ENCODE data around the gene PITPNB. TPM values are rescaled to one million over a fixed set of nuclear protein-coding genes. Genes with fewer than 3 reads are reported as not detected.
A peak's percentile ranks its signal among the peaks of the same experiment; 100 is the strongest.

The PITPNB gene
- total and polyA plus RNA-seq, 2 donors from 2014 or later, result 23.7 to 72.0 TPM

GRCh38 chr22:27900153-27900552, 18.9 kb downstream of the PITPNB start:
- Histone ChIP-seq H3K27ac (ENCODE audit: low read depth in 2 of 2, low read length in 2 of 2) (no peak overlapping the region), H3K4me3 (ENCODE audit: low read length in 3 of 3) (no peak overlapping the region), H3K4me1 (ENCODE audit: control insufficient read depth in 2 of 3, insufficient read depth in 2 of 3, low read depth in 1 of 3, low read length in 3 of 3) (peaks cover 0 to 4% (median 0%) of the 10 kb centered on the region in 3 donors), H3K36me3 (ENCODE audit: control insufficient read depth in 2 of 3, insufficient read depth in 3 of 3, low read length in 3 of 3) (peaks cover 5 to 22% (median 13%) of the 10 kb centered on the region in 3 donors), H3K9ac (ENCODE audit: low read length in 3 of 3) (no peak overlapping the region), H3K9me3 (ENCODE audit: control insufficient read depth in 2 of 3, insufficient read depth in 1 of 3, low read length in 3 of 3) (no peaks in the 10 kb centered on the region), H3K27me3 (ENCODE audit: control insufficient read depth, insufficient read depth, low read length) (no peaks in the 10 kb centered on the region)
- intact Hi-C loops (cut with DNase I), result no loop called here
- FAIRE-seq, result no peak
- no peak for TF ChIP-seq CTCF (IDR thresholded peaks at IDR 0.05; ENCODE audit: borderline replicate concordance, extremely low read depth, insufficient read depth)
- DNase-seq, result no peak

- TF ChIP-seq CTCF (IDR thresholded peaks at IDR 0.05; ENCODE audit: borderline replicate concordance, extremely low read depth, insufficient read depth), result no peak
- DNase-seq (no peak), FAIRE-seq (no peak)
- Histone ChIP-seq H3K27me3 (ENCODE audit: control insufficient read depth, insufficient read depth, low read length) (no peaks in the 10 kb centered on the region), H3K27ac (ENCODE audit: low read depth in 2 of 2, low read length in 2 of 2) (no peak overlapping the region), H3K9ac (ENCODE audit: low read length in 3 of 3) (no peak overlapping the region), H3K4me1 (ENCODE audit: control insufficient read depth in 2 of 3, insufficient read depth in 2 of 3, low read depth in 1 of 3, low read length in 3 of 3) (peaks cover 0 to 4% (median 0%) of the 10 kb centered on the region in 3 donors), H3K36me3 (ENCODE audit: control insufficient read depth in 2 of 3, insufficient read depth in 3 of 3, low read length in 3 of 3) (peaks cover 8 to 33% (median 27%) of the 10 kb centered on the region in 3 donors), H3K9me3 (ENCODE audit: control insufficient read depth in 2 of 3, insufficient read depth in 1 of 3, low read length in 3 of 3) (no peaks in the 10 kb centered on the region), H3K4me3 (ENCODE audit: low read length in 3 of 3) (no peak overlapping the region)
- intact Hi-C loops (cut with DNase I), result no loop called here
These were observed 22.8 kb downstream of the PITPNB start for GRCh38 chr22:27896245-27896644.

- H3K9me3 ChIP-seq (ENCODE audit: control insufficient read depth in 2 of 3, insufficient read depth in 1 of 3, low read length in 3 of 3), result no peaks in the 10 kb centered on the region
- H3K4me1 ChIP-seq (ENCODE audit: control insufficient read depth in 2 of 3, insufficient read depth in 2 of 3, low read depth in 1 of 3, low read length in 3 of 3), result peaks cover 0 to 4% (median 0%) of the 10 kb centered on the region in 3 donors
- no peak overlapping the region for H3K4me3 ChIP-seq (ENCODE audit: low read length in 3 of 3)
- H3K27ac ChIP-seq (ENCODE audit: low read depth in 2 of 2, low read length in 2 of 2), result no peak overlapping the region
- H3K27me3 ChIP-seq (ENCODE audit: control insufficient read depth, insufficient read depth, low read length), result no peaks in the 10 kb centered on the region
- H3K36me3 ChIP-seq (ENCODE audit: control insufficient read depth in 2 of 3, insufficient read depth in 3 of 3, low read length in 3 of 3), result peaks cover 8 to 33% (median 30%) of the 10 kb centered on the region in 3 donors
- intact Hi-C loops (cut with DNase I), result no loop called here
- DNase-seq (peak in 1 of 5 donors; percentile 19), FAIRE-seq (no peak)
- H3K9ac ChIP-seq (ENCODE audit: low read length in 3 of 3), result no peak overlapping the region
- TF ChIP-seq CTCF (IDR thresholded peaks at IDR 0.05; ENCODE audit: borderline replicate concordance, extremely low read depth, insufficient read depth), result no peak
These were observed 23.5 kb downstream of the PITPNB start for GRCh38 chr22:27895600-27895999.

- Histone ChIP-seq H3K27ac (ENCODE audit: low read depth in 2 of 2, low read length in 2 of 2) (no peak overlapping the region), H3K4me1 (ENCODE audit: control insufficient read depth in 2 of 3, insufficient read depth in 2 of 3, low read depth in 1 of 3, low read length in 3 of 3) (peaks cover 0 to 4% (median 0%) of the 10 kb centered on the region in 3 donors), H3K36me3 (ENCODE audit: control insufficient read depth in 2 of 3, insufficient read depth in 3 of 3, low read length in 3 of 3) (peaks cover 7 to 51% (median 44%) of the 10 kb centered on the region in 3 donors), H3K27me3 (ENCODE audit: control insufficient read depth, insufficient read depth, low read length) (no peaks in the 10 kb centered on the region), H3K9me3 (ENCODE audit: control insufficient read depth in 2 of 3, insufficient read depth in 1 of 3, low read length in 3 of 3) (no peaks in the 10 kb centered on the region), H3K4me3 (ENCODE audit: low read length in 3 of 3) (no peak overlapping the region), H3K9ac (ENCODE audit: low read length in 3 of 3) (no peak overlapping the region)
- intact Hi-C loops (cut with DNase I), result loop anchor here (5.0 kb wide), 1 partner anchor 114 kb away; no protein-coding TSS in a partner anchor
- FAIRE-seq, result no peak
- no peak for TF ChIP-seq CTCF (IDR thresholded peaks at IDR 0.05; ENCODE audit: borderline replicate concordance, extremely low read depth, insufficient read depth)
- DNase-seq, result no peak
These were observed 26.2 kb downstream of the PITPNB start for GRCh38 chr22:27892811-27893210.

All from kidney (tissue), 14 donors.